ENCODE results near the gene KCNQ2.

The KCNQ2 gene

DNA sequence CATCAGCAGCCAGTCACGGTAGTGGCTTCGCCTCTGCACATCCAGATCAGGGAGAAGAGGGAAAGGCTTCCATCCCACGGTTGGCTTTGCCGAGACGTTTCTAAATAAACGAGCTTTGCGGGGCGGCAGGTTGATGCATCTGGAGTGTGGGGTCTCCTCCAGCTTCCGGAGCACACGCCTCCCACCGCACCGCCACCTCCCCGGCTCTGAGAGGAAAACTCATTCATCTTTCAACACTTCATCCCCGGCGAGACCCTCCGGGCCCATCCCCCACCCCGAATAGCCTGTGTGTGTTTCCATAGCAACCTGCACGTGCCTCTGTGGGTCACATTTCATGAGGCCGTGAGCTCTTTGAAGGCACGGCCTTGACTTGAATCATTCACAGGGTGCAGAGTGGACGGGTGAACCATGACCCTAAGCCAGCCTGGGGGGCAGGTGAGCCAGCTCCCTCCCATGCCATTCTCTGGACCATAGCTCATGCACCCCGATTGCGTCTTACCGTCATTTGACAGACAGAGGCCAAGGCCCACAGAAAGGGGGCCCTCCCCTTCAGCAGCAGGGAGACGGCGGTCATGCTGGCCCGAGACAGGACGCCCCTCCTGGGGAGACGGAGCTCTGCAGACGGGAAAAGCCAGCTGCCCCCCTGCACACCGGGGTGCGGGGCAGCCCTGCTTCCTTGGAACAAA lies 95.1 kb downstream of the KCNQ2 start:
- no peak for TF ChIP-seq POLR2AphosphoS5 (IDR thresholded peaks at IDR 0.05; ENCODE audit: low read depth)
- TF ChIP-seq SPI1 (IDR thresholded peaks at IDR 0.05; ENCODE audit: borderline replicate concordance, low read depth), result no peak
- TF ChIP-seq GABPA (IDR thresholded peaks at IDR 0.05; ENCODE audit: low read depth), result no peak
- TF ChIP-seq, protein P1, sequence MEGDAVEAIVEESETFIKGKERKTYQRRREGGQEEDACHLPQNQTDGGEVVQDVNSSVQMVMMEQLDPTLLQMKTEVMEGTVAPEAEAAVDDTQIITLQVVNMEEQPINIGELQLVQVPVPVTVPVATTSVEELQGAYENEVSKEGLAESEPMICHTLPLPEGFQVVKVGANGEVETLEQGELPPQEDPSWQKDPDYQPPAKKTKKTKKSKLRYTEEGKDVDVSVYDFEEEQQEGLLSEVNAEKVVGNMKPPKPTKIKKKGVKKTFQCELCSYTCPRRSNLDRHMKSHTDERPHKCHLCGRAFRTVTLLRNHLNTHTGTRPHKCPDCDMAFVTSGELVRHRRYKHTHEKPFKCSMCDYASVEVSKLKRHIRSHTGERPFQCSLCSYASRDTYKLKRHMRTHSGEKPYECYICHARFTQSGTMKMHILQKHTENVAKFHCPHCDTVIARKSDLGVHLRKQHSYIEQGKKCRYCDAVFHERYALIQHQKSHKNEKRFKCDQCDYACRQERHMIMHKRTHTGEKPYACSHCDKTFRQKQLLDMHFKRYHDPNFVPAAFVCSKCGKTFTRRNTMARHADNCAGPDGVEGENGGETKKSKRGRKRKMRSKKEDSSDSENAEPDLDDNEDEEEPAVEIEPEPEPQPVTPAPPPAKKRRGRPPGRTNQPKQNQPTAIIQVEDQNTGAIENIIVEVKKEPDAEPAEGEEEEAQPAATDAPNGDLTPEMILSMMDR (IDR thresholded peaks at IDR 0.05; ENCODE audit: insufficient read depth, low read length), result no peak
- TF ChIP-seq, protein P2, sequence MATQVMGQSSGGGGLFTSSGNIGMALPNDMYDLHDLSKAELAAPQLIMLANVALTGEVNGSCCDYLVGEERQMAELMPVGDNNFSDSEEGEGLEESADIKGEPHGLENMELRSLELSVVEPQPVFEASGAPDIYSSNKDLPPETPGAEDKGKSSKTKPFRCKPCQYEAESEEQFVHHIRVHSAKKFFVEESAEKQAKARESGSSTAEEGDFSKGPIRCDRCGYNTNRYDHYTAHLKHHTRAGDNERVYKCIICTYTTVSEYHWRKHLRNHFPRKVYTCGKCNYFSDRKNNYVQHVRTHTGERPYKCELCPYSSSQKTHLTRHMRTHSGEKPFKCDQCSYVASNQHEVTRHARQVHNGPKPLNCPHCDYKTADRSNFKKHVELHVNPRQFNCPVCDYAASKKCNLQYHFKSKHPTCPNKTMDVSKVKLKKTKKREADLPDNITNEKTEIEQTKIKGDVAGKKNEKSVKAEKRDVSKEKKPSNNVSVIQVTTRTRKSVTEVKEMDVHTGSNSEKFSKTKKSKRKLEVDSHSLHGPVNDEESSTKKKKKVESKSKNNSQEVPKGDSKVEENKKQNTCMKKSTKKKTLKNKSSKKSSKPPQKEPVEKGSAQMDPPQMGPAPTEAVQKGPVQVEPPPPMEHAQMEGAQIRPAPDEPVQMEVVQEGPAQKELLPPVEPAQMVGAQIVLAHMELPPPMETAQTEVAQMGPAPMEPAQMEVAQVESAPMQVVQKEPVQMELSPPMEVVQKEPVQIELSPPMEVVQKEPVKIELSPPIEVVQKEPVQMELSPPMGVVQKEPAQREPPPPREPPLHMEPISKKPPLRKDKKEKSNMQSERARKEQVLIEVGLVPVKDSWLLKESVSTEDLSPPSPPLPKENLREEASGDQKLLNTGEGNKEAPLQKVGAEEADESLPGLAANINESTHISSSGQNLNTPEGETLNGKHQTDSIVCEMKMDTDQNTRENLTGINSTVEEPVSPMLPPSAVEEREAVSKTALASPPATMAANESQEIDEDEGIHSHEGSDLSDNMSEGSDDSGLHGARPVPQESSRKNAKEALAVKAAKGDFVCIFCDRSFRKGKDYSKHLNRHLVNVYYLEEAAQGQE (IDR thresholded peaks at IDR 0.05; ENCODE audit: insufficient replicate concordance, low read depth), result no peak
- no peak for DNase-seq (ENCODE audit: low read depth in 1 of 2, low spot score in 1 of 2)
- H3K4me3 ChIP-seq (replicated peaks; ENCODE audit: insufficient read depth, low read length), result no peak overlapping the region
- H3K27ac ChIP-seq (replicated peaks), result no peak overlapping the region
- H3K27me3 ChIP-seq (ENCODE audit: insufficient read depth, poor library complexity, severe bottlenecking), result peaks cover 14% of the 10 kb centered on the region

DNA sequence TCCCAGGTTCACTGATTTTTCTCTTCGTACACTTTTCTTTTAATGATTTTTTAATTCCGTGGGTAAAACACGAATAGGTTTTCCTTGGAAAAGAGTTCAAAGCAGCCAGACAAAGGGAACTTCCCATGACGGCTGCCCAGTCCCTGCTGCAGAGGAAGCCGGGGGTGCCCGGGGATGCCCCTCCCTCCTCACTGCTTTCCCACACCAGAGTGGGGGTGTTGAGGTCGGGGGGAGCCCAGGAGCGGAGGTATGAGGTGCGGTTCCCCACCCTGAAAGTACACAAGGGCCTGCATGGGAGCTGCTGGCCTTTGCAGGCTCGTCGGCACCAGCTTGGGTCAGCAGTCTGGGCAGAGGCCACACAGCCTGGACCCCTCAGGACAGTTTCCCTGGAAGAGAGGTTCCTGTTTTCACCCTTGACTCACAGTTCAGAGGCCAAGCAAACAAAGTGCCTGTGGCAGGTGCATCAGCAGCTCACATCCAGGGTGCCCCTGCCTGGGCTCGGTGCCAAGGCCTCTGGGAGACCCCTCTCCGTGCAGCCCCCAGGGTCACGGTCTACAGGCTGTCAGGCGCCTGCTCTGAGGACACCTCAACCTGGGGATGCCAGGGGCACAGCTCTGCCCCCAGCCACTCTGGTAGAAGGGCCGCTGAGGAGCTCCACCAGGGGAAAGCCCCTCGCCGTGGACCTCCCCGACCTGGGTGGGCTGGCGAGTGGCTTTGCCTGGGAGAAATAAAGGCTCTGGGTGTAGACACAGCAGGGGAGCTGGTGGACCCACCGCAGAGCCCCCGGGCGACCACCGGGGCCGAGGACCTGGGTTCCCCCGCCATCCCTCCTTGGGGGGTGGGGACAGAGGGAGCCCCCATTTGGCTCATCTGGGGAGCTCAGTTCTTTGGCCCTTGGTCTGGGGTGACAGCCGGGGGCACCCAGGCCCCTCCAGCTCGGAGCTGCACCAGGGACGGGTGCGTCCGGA lies 95.9 kb downstream of the KCNQ2 start:
- DNase-seq (ENCODE audit: low read depth in 1 of 2, low spot score in 1 of 2), result no peak
- Histone ChIP-seq H3K27ac (replicated peaks) (no peak overlapping the region), H3K4me3 (replicated peaks; ENCODE audit: insufficient read depth, low read length) (no peak overlapping the region), H3K27me3 (ENCODE audit: insufficient read depth, poor library complexity, severe bottlenecking) (peaks cover 14% of the 10 kb centered on the region)
- TF ChIP-seq SPI1 (IDR thresholded peaks at IDR 0.05; ENCODE audit: borderline replicate concordance, low read depth) (no peak), GABPA (IDR thresholded peaks at IDR 0.05; ENCODE audit: low read depth) (no peak), POLR2AphosphoS5 (IDR thresholded peaks at IDR 0.05; ENCODE audit: low read depth) (no peak)
- TF ChIP-seq, protein P1 (IDR thresholded peaks at IDR 0.05; ENCODE audit: insufficient read depth, low read length), result no peak
- TF ChIP-seq, protein P2 (IDR thresholded peaks at IDR 0.05; ENCODE audit: insufficient replicate concordance, low read depth), result no peak

DNA sequence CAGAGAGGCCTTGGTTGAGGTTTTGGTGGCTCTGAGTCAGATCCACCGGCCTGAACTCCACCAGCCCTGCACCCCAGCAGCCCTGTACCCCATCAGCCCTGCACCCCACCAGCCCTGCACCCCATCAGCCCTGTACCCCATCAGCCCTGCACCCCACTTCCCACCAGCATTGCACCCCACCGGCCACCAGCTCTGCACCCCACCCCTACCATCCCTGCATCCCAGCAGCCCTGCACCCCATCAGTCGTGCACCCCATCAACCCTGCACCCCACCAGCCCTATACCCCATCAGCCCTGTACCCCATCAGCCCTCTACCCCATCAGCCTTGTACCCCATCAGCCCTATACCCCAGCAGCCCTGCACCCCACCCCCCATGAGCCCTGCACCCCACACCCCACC lies 97.0 kb downstream of the KCNQ2 start:
- DNase-seq (ENCODE audit: low read depth in 1 of 2, low spot score in 1 of 2), result no peak
- TF ChIP-seq GABPA (IDR thresholded peaks at IDR 0.05; ENCODE audit: low read depth) (no peak), SPI1 (IDR thresholded peaks at IDR 0.05; ENCODE audit: borderline replicate concordance, low read depth) (no peak), POLR2AphosphoS5 (IDR thresholded peaks at IDR 0.05; ENCODE audit: low read depth) (no peak)
- TF ChIP-seq, protein P2 (IDR thresholded peaks at IDR 0.05; ENCODE audit: insufficient replicate concordance, low read depth), result no peak
- TF ChIP-seq, protein P1 (IDR thresholded peaks at IDR 0.05; ENCODE audit: insufficient read depth, low read length), result no peak
- H3K27me3 ChIP-seq (ENCODE audit: insufficient read depth, poor library complexity, severe bottlenecking), result peaks cover 14% of the 10 kb centered on the region
- H3K27ac ChIP-seq (replicated peaks), result no peak overlapping the region
- H3K4me3 ChIP-seq (replicated peaks; ENCODE audit: insufficient read depth, low read length), result no peak overlapping the region

All from HL-60 (cell line).